HepG2 (cell line): ENCODE measurements around the gene SNX2. TPM values are rescaled to one million over a fixed set of nuclear protein-coding genes. Genes with fewer than 3 reads are reported as not detected.

Experiments
- ATAC-seq: fragments of 200-7000 bp; cut with Tn5 transposase; 3 replicates; pipeline ENCODE4 v1.9.1; 2020; ENCODE audit warnings: mild to moderate bottlenecking, moderate library complexity
- BruUV-seq: library from RNA; stranded (reverse); fragments of 400-500 nt; replicated peaks from 2 replicates; lab custom pipeline; 2021; lab: Mats Ljungman, UMichigan
- CTCF ChIA-PET: fragments of 300-600 bp; formaldehyde crosslinking; extraction: SDS; loops from one replicate; lab custom pipeline; 2021; ENCODE audit warnings: low total read pairs, inconsistent platforms, low intra/inter-chr PET ratio; lab: Yijun Ruan, JAX
- POLR2A ChIA-PET: fragments of 350-600 bp; sonication (Branson Sonifier 250); formaldehyde crosslinking; loops from one replicate; lab custom pipeline; 2020; ENCODE audit warnings: antibody characterized with exemption, inconsistent platforms; lab: Yijun Ruan, JAX
- DNase-seq: peaks from one replicate; pipeline ENCODE4 v3.0.0-alpha.2; 2015; ENCODE audit warnings: low spot score
- FAIRE-seq: peaks from 3 replicates; lab custom pipeline; 2011; peaks lifted over from hg19 to GRCh38; lab: Jason Lieb, UNC
- H2AFZ ChIP-seq: one replicate; pipeline ENCODE4 v1.6.1; 2011; ENCODE audit warnings: low read length, inconsistent platforms
- H3K27ac ChIP-seq: fragments of 300-600 bp; 3 replicates; pipeline ENCODE4 v1.8.0; 2011; ENCODE audit warnings: mixed run types, mild to moderate bottlenecking, mixed read lengths, low read length, inconsistent platforms; ENCODE audit not compliant: insufficient read depth; ENCODE audit errors: extremely low read length
- H3K27me3 ChIP-seq, 2 experiments: fragments of 200-600 bp in 1 of 2; 2 replicates in 1 of 2; 3 replicates in 1 of 2; pipeline versions ENCODE4 v1.6.0 to v1.8.0; 2011; ENCODE audit warnings: low read length in 2 of 2, mild to moderate bottlenecking in 2 of 2, moderate library complexity in 2 of 2, inconsistent platforms in 1 of 2; ENCODE audit not compliant: insufficient read depth in 2 of 2, control insufficient read depth in 1 of 2
- H3K36me3 ChIP-seq, 2 experiments: fragments of 200-600 bp in 1 of 2; replicated peaks in 1 of 2; 2 replicates in 1 of 2; 3 replicates in 1 of 2; pipeline versions ENCODE4 v1.5.1 to v1.8.0; 2011; ENCODE audit warnings: low read length in 2 of 2, inconsistent platforms in 1 of 2; ENCODE audit not compliant: insufficient read depth in 2 of 2, control insufficient read depth in 1 of 2
- H3K4me1 ChIP-seq: 2 replicates; pipeline ENCODE4 v1.5.1; 2012; ENCODE audit warnings: low read length, inconsistent platforms; ENCODE audit not compliant: insufficient read depth
- H3K4me2 ChIP-seq: 2 replicates; pipeline ENCODE4 v1.6.0; 2011; ENCODE audit warnings: low read depth, low read length, inconsistent platforms
- H3K4me3 ChIP-seq, 3 experiments: fragments of 200-600 bp in 1 of 3; sonication (generic), shearing (Covaris generic) in 1 of 3; replicated peaks in 1 of 3; 2 replicates each; pipeline ENCODE4 v1.5.1; 2011 to 2016; ENCODE audit warnings: low read length in 3 of 3, inconsistent platforms in 2 of 3, low read depth in 2 of 3, mild to moderate bottlenecking in 2 of 3, control low read depth in 1 of 3, mixed read lengths in 1 of 3; ENCODE audit not compliant: insufficient read depth in 1 of 3
- H3K79me2 ChIP-seq: one replicate; pipeline ENCODE4 v1.6.1; 2011; ENCODE audit warnings: low read length, inconsistent platforms; ENCODE audit not compliant: insufficient read depth
- H3K9ac ChIP-seq: 2 replicates; pipeline ENCODE4 v1.6.0; 2011; ENCODE audit warnings: mild to moderate bottlenecking, low read depth, low read length, inconsistent platforms; ENCODE audit not compliant: insufficient read depth
- H3K9me3 ChIP-seq: 2 replicates; pipeline ENCODE4 v1.5.1; 2012; ENCODE audit warnings: mild to moderate bottlenecking, low read length
- H4K20me1 ChIP-seq: 2 replicates; pipeline ENCODE4 v1.6.0; 2011; ENCODE audit warnings: inconsistent platforms, mild to moderate bottlenecking, low read length, moderate library complexity; ENCODE audit not compliant: insufficient read depth
- CHD4 ChIP-seq: fragments of 200-600 bp; sonication (generic); IDR thresholded peaks from 2 replicates; pipeline ENCODE4 v1.7.0; 2017; ENCODE audit warnings: mild to moderate bottlenecking, low read length, borderline replicate concordance
- HHEX ChIP-seq: IDR thresholded peaks from 2 replicates; pipeline ENCODE4 v1.6.1; 2016; ENCODE audit warnings: control low read depth
- HIVEP1 ChIP-seq: sonication (generic); formaldehyde crosslinking; IDR thresholded peaks from 2 replicates; pipeline ENCODE4 v1.4.0; 2020; ENCODE audit warnings: mild to moderate bottlenecking, missing genetic modification reagents
- MED8 ChIP-seq: sonication (generic); formaldehyde crosslinking; IDR thresholded peaks from 2 replicates; pipeline ENCODE4 v1.8.1; 2023; ENCODE audit warnings: mild to moderate bottlenecking, missing genetic modification reagents; ENCODE audit not compliant: insufficient replicate concordance
- MTF1 ChIP-seq: sonication (generic); formaldehyde crosslinking; IDR thresholded peaks from 2 replicates; pipeline ENCODE4 v1.5.0; 2020; ENCODE audit warnings: missing genetic modification reagents
- PHF5A ChIP-seq: IDR thresholded peaks from one replicate; pipeline ENCODE4 v1.6.1; 2018; ENCODE audit warnings: low read depth, missing genetic modification reagents; ENCODE audit not compliant: unreplicated experiment
- RFX1 ChIP-seq: fragments of 450-650 bp; IDR thresholded peaks from 2 replicates; pipeline ENCODE4 v1.6.1; 2017
- ZNF10 ChIP-seq: sonication (generic); formaldehyde crosslinking; IDR thresholded peaks from 2 replicates; pipeline ENCODE4 v1.4.0; 2020; ENCODE audit warnings: mild to moderate bottlenecking, low read depth, missing genetic modification reagents, borderline replicate concordance
- ZNF17 ChIP-seq: sonication (generic); formaldehyde crosslinking; IDR thresholded peaks from 2 replicates; pipeline ENCODE4 v1.5.0; 2020; ENCODE audit warnings: mild to moderate bottlenecking, missing genetic modification reagents
- ZNF337 ChIP-seq: sonication (generic); formaldehyde crosslinking; IDR thresholded peaks from 2 replicates; pipeline ENCODE4 v1.5.1; 2020; ENCODE audit warnings: missing genetic modification reagents, low read depth, mild to moderate bottlenecking, borderline replicate concordance
- ZNF367 ChIP-seq: sonication (generic); formaldehyde crosslinking; IDR thresholded peaks from 2 replicates; pipeline ENCODE4 v1.4.0; 2020; ENCODE audit warnings: missing genetic modification reagents, borderline replicate concordance
- ZNF703 ChIP-seq: sonication (generic); formaldehyde crosslinking; IDR thresholded peaks from 2 replicates; pipeline ENCODE4 v1.5.1; 2020; ENCODE audit warnings: missing genetic modification reagents, mild to moderate bottlenecking, moderate library complexity, borderline replicate concordance
- whole genome bisulfite sequencing: methylation state at CpG from one replicate; pipeline ENCODE4 v1.1.6; 2017; ENCODE audit warnings: low lambda C conversion rate; 5-methylcytosine and 5-hydroxymethylcytosine counted together
- in situ Hi-C: cut with HindIII; loops from 2 replicates; pipeline ENCODE4 v1.10.0; 2017; ENCODE audit warnings: low pct_unique_long_range_greater_than_20kb; ENCODE audit not compliant: extremely low pct_ligation_motif_present
- intact Hi-C: fragments of 100-400 bp; cut with micrococcal nuclease; formaldehyde crosslinking; loops from one replicate; pipeline ENCODE4 v1.10.0; 2022; ENCODE audit not compliant: unreplicated experiment
- polyA plus RNA-seq, 8 experiments: library from polyadenylated mRNA; depleted of rRNA in 3 of 8; stranded (reverse) in 7 of 8; unstranded in 1 of 8; fragments of >200 nt; fragmentation: Illumina TruSeq in 4 of 8; extraction: Trizol in 4 of 8; gene quantifications; 2 replicates each; pipeline versions ENCODE4 v1.2.1 to v1.2.3, GENCODE V29; 2011 to 2016; ENCODE audit warnings: low read depth in 4 of 8, missing spikeins in 1 of 8, mixed read lengths in 1 of 8; ENCODE audit not compliant: insufficient read depth in 1 of 8
- total RNA-seq, 5 experiments: library from RNA; depleted of rRNA; stranded (reverse); fragments of >200 nt; fragmentation: Illumina TruSeq; extraction: Trizol; gene quantifications; 2 replicates each; pipeline ENCODE4 v1.2.3, GENCODE V29; 2016; ENCODE audit warnings: low read depth in 1 of 5
- TF ChIP-seq, protein P1 (sequence below): IDR thresholded peaks from 2 replicates; pipeline ENCODE4 v1.6.1; 2016; ENCODE audit warnings: mild to moderate bottlenecking
- TF ChIP-seq, protein P2 (sequence below): sonication (generic); formaldehyde crosslinking; IDR thresholded peaks from 2 replicates; pipeline ENCODE4 v1.8.1; 2023; ENCODE audit warnings: mild to moderate bottlenecking, missing genetic modification reagents

The SNX2 gene
- total and polyA plus RNA-seq, 2 of the 13 experiments (the other 11 are each of a cell fraction or from before 2014, with no cell fraction given), result 26.4 to 78.8 TPM

GRCh38 chr5:122835681-122836080, 60.8 kb downstream of the SNX2 start:
- Histone ChIP-seq H3K4me2 (no peak overlapping the region), H3K36me3 (0 out of 5 replicates have a peak, but pooled peaks cover 0 to under 1% of the 10 kb centered on the region in 2 experiments), H3K27ac (no peak overlapping the region), H3K4me1 (peaks cover 6% of the 10 kb centered on the region), H3K79me2 (no peaks in the 10 kb centered on the region), H2AFZ (no peak overlapping the region), H3K27me3 (no peaks in the 10 kb centered on the region), H4K20me1 (no peaks in the 10 kb centered on the region), H3K9me3 (no peaks in the 10 kb centered on the region), H3K4me3 (no peak overlapping the region), H3K9ac (no peak overlapping the region)
- POLR2A ChIA-PET, result no interaction called here
- intact Hi-C loops, result no loop called here
- CTCF ChIA-PET, result no interaction called here
- no peak for TF ChIP-seq CHD4
- TF ChIP-seq MED8 (CRISPR knock-in tag), result no peak
- TF ChIP-seq, protein P1, sequence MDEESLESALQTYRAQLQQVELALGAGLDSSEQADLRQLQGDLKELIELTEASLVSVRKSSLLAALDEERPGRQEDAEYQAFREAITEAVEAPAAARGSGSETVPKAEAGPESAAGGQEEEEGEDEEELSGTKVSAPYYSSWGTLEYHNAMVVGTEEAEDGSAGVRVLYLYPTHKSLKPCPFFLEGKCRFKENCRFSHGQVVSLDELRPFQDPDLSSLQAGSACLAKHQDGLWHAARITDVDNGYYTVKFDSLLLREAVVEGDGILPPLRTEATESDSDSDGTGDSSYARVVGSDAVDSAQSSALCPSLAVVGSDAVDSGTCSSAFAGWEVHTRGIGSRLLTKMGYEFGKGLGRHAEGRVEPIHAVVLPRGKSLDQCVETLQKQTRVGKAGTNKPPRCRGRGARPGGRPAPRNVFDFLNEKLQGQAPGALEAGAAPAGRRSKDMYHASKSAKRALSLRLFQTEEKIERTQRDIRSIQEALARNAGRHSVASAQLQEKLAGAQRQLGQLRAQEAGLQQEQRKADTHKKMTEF (CRISPR knock-in tag), result no peak
- no peak for TF ChIP-seq HHEX (CRISPR knock-in tag)
- no peak for TF ChIP-seq ZNF703 (CRISPR knock-in tag)
- TF ChIP-seq MTF1 (CRISPR knock-in tag), result no peak
- no peak for TF ChIP-seq RFX1
- no peak for TF ChIP-seq ZNF10 (CRISPR knock-in tag)
- TF ChIP-seq ZNF17 (CRISPR knock-in tag), result no peak
- TF ChIP-seq, protein P2, sequence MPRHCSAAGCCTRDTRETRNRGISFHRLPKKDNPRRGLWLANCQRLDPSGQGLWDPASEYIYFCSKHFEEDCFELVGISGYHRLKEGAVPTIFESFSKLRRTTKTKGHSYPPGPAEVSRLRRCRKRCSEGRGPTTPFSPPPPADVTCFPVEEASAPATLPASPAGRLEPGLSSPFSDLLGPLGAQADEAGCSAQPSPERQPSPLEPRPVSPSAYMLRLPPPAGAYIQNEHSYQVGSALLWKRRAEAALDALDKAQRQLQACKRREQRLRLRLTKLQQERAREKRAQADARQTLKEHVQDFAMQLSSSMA, result no peak
- TF ChIP-seq ZNF367 (CRISPR knock-in tag), result no peak
- TF ChIP-seq HIVEP1, result no peak
- no peak for TF ChIP-seq PHF5A (CRISPR knock-in tag)
- TF ChIP-seq ZNF337 (CRISPR knock-in tag), result no peak
- in situ Hi-C loops, result no loop called here
- ATAC-seq, result peak; percentile 48; the same call in 2 of the 3 replicates
- DNase-seq, result no peak
- 100% methylated on average over 1 of the region's 1 CpG for WGBS
- no peak for FAIRE-seq
- no TSS peak for BruUV-seq
